DMS79 (cell line): ENCODE results near the gene NEB.
"Not testable (repeated sequence)": the region's sequence is repeated elsewhere in the genome, so short reads cannot be mapped to it uniquely, and the experiment has no call there.

Experiments used
- DNase-seq: peaks from one replicate; lab custom pipeline; 2025; lab: John Stamatoyannopoulos, UW

NEB gene

GRCh38 chr2:151557883-151558282 lies 176.4 kb downstream of the NEB start:
- DNase-seq: not testable (repeated sequence)

DNA sequence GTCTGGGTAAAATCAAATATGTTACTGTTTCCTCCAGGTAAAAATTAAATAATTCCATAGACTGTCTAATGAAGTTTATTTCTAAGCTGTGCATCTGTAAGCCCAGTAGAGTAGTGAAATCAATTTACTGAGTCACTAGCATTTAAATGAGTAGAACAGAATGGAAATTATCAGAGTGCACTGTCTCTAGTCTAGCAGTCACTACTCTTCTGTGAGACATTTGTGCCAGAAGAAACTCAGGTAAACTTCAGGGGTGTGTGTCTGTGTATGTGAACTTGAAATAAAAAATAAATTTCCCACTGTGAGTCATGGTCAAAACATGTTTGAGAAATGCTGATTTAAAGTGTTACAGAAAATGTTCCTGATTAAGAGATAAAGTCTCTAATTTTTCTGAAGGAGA lies 178.2 kb downstream of the NEB start:
- no peak for DNase-seq

DNA sequence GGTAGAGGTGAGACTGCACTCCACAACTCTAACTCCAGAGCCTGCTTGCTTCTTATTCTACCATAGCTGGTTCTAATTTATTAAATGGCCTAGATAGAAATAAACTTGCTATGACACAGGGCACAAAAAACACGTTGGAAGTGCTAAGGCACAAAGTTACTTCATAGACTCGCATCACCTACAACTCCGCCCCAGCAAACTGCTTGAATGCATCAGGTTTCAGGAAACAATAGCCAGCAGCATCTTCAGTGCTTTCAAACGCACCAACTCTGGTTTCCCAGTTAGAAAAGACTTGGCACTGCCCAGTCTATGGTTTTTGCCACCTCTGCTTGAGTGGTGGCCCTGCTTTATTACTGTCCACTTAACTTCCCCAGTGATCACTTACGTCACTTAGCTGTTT lies 182.0 kb downstream of the NEB start:
- no peak for DNase-seq

DNA sequence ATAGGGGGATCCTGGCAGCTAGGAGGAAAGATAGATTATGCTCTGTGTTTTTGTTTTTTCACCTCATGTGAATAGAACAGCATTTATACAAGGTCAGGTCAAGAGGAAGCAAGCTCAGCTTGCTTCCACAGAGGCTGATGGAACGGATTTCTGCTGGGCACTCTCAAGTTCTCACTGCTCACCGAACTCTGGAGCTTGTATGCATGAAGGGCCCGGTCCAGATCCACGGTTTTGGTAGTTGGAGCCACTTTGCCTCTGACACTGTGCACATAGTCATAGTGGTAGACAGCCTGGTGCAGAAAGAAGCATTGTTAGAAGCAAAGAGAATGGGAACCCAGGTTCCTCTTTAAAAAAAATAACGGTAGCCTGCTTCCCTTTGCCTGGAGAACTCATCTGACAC lies 182.7 kb downstream of the NEB start:
- DNase-seq: no peak

DNA sequence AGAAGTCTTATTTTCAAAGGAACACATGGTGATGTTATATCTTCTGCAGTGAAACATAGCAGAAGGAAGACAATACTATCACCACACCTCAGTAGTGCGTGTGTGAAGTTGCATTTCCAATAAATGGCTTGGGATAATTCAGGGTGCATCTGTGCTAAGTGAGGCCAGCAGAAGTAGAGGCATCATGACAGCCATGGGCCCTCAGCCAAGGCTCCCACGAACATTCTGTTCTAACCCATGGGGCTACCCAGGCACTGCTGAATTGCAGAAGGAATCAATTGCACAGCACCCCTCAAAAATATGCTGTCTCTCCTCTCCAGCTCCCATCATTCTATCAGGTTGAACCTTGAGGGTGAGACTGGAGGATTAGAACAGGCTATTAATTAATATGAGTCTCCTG lies 185.1 kb downstream of the NEB start:
- DNase-seq: no peak

DNA sequence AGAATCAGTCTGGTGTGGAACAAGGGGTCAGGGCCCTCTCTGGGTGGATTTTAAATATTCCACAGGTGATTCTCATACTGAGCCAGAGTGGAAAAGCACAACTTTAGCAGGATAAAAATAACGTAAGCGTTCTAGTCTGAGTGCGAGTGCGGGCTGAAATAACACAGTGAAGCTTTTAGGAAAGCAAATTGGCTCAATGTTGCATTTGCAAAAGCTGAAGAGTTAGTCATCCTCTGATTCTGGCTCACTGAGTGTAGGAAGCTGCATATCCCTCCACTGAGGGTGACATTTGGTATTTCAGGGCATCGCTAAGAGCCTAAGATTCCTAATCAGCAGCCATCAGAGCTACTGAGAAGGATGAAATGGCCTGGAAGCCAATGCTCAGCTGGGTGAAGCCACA lies 189.8 kb downstream of the NEB start:
- DNase-seq: no peak

GRCh38 chr2:151543876-151544275 lies 190.4 kb downstream of the NEB start:
- no peak for DNase-seq

GRCh38 chr2:151534001-151534400 lies 200.3 kb downstream of the NEB start:
- no peak for DNase-seq

DNA sequence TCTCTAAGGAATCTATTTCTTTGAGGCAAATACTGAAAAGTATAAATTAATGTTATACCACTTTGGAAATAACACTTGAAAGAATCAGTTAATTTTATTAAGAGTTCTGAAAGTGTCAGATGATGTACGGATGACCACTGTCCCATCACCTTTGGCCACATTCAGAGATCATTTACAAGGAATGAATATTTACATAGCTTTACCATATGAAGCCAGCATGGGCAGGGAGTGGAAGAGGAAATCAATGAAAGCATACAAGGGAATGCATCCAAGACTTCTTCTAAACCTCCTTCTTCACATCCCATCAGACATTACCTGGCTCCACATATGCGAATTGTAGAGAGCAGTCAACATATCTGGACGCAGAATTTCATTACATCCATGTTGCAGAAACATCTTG lies 201.1 kb downstream of the NEB start:
- no peak for DNase-seq

GRCh38 chr2:151526572-151527090 lies 207.6 kb downstream of the NEB start:
- no peak for DNase-seq

DNA sequence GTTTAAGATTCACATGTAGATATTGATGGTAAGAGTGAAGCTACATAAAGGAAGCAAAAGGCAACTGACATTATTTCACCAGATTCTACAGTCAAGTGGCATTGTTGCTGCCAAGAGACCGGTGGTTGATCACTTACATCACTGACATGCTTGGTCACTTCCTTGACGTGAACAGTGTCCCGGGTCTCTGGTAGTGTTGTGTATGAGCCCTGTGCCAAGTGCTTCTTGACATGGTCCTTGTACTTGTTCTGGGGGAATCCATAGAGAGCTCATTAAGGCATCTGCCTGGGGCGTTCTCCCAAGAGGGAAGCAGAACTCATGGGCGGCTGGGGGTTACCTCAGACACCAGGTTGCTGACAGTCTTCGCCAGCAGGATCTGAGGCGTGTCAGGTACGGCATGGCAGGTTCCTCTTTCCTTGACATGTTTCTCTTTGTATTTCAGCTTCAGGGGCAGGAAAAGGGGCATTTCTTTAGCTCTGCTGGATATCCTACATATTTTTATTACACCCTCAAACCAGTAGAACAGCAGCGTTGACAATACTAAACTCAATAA lies 208.4 kb downstream of the NEB start:
- peak; percentile 66 for DNase-seq

GRCh38 chr2:151523850-151524249 lies 210.4 kb downstream of the NEB start:
- no peak for DNase-seq

DNA sequence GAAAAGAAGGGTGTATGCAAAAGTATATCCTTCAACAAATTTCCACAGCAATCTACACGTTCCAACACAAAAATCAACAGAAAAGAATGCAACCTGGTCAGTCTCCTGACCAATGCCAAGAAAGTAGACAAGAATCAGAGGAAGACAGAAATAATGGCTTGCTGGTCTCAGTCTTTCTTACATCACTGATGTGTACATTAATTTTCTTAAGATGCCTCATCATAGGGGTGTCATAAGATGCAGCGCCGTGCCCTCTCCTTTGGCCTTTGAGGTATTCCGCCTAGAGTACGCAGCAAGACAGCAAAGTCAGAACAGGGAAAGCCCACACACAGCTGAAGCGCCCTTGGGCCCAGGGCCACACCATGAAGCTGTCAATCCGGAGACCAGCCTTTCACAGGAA lies 211.7 kb downstream of the NEB start:
- no peak for DNase-seq

GRCh38 chr2:151520976-151521375 lies 213.3 kb downstream of the NEB start:
- DNase-seq: no peak

DNA sequence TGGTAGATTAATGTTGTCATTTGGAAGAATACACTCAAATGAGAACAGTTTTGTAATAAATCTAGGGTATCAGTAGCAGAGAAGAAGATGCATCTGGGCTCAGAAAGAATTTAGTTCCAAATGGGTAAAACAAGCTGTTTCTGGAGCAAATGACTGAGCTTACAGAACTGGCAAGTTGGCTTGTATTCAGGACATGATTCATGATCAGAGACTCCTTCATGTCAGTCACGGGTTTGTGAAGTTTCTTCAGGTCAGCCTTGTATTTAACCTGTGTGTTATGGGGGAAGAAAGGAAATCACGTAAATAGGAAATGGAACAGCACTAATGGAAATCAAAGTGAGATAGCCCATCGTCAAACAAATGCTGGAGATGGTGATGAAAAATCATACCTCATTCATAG lies 215.5 kb downstream of the NEB start:
- no peak for DNase-seq

DNA sequence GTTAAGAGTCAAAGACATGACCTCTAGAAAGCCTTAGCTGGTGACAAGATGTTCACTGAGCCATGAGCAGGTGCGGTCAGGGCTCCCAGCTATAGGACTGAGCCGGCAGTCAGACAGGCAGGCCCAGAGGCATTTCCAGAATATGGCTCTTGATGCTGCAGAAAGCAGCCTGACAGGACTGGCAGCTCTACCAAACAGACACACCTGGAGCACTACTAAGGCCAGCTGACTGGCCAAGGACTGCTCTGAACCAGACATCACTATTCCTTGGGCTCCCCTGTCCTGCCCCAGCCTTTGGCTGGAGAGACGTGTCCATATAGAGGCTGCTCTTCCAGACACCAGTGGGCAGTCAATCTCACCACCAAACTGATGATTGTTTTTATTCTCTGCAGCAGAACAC lies 225.8 kb downstream of the NEB start:
- DNase-seq: no peak

GRCh38 chr2:151506170-151506569 lies 228.1 kb downstream of the NEB start:
- no peak for DNase-seq

DNA sequence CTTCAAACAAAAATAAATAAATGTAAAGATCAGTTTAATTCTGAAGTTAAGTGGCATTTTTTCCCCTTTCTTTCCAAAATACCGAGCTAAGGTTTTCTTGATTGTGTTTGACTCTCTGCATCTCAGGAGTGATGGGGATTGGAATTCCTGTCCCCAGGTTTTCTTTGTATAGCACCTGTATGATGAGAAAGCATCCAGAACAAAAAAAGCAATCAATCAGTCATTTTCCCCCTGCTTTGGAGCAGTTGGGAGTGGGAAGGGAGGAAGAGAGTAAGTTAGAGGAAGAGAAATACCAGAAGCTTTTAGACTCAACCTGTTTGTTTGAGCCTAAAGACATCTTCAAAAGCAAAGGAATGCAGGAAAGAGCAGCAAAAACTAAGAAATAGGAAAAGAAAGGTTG lies 236.1 kb downstream of the NEB start:
- DNase-seq: no peak

- DNase-seq: no peak
These were observed 242.8 kb downstream of the NEB start for GRCh38 chr2:151491496-151491895.

DNA sequence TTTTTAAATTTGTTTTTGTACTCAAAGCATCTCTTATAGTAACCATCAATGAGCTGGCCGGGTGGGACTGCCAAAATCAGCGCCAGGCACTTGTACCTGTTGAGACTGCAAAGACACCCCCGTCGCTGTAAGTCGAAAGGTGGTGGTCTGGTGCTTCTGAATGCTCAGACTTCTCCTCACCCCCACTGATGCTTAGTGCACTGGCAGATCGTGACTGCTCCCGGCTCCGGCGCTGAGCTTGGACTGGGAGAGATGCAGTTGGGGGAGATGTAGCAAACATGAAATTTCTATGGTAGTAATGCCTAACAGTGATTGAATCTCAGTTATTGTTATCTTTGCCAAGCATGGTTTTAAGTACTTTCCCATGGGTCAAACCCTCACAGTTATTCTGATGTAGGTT lies 244.0 kb downstream of the NEB start:
- DNase-seq: no peak

DNA sequence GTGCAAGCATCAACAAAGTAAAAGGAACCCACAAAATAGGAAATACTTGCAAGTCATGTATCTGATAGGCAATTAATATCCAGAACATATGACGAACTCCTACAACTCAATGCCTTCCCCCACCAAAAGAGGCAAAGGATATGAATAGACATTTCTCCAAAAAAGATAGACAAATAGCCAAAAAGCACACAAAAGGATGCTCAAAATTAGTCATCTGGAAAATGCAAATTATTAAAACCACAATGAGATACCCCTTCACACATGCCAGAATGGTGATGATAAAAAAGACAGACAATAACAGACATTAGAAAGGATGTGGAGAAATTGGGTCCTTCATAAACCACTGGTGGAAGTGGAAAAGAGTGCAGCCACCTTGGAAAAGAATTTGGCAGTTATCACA lies 248.2 kb downstream of the NEB start:
- no peak for DNase-seq

DNA sequence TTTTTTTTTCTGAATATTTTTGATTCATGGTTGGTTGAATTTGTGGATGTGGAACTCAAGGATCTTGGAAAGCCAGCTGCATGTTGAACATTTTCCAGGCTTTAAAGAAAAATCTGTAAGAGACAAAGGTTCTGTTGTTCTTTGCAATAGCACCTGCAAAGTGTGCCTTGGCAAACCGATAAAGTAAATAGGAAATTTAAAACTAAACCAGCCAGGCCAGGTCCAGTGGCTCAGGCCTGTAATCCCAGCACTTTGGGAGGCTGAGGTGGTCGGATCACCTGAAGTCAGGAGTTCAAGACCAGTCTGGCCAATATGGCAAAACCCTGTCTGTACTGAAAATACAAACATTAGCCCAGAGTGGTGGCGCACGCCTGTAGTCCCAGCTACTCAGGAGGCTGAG lies 250.2 kb downstream of the NEB start:
- DNase-seq: no peak

DNA sequence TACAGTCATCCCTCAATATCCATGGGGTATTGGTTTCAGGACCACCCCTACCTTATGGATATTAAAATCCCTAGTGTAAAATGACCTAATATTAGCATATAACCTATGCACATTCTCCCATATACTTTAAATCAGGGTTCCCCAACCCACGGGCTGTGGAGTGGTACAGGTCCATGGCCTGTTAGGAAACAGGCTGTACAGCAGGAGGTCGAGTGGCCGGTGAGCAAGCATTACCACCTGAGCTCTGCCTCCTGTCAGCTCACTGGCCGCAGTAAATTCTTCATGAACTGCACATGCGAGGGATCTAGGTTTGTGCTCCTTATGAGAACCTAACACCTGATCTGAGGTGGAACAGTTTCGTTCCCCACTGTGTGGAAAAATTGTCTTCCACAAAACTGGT lies 250.7 kb downstream of the NEB start:
- no peak for DNase-seq

- DNase-seq: no peak
These were observed 252.0 kb downstream of the NEB start for GRCh38 chr2:151482171-151482725.
